Activated T-cell treated with anti-CD3 and anti-CD28 coated beads, Interleukin-2, amount 50 U/mL, for 24 hours (primary cell): ENCODE data around the gene MGST2.

Source experiments
- DNase-seq: peaks from one replicate; pipeline ENCODE4 v3.0.0-alpha.2; 2020
- H3K27ac Mint-ChIP-seq: 2 replicates; pipeline ENCODE4 v1.8.0; 2020; ENCODE audit warnings: mild to moderate bottlenecking, mixed read lengths
- H3K27me3 Mint-ChIP-seq: 2 replicates; pipeline ENCODE4 v1.8.0; 2020; ENCODE audit warnings: mixed read lengths
- H3K36me3 Mint-ChIP-seq: 2 replicates; pipeline ENCODE4 v1.8.0; 2020; ENCODE audit warnings: low read depth, mixed read lengths
- H3K4me1 Mint-ChIP-seq: 2 replicates; pipeline ENCODE4 v1.8.0; 2020; ENCODE audit warnings: low read depth, mixed read lengths
- H3K4me3 Mint-ChIP-seq: 2 replicates; pipeline ENCODE4 v1.8.0; 2020; ENCODE audit warnings: mild to moderate bottlenecking, moderate library complexity, mixed read lengths
- H3K9me3 Mint-ChIP-seq: 2 replicates; pipeline ENCODE4 v1.8.0; 2020; ENCODE audit warnings: mixed read lengths

Gene MGST2

DNA sequence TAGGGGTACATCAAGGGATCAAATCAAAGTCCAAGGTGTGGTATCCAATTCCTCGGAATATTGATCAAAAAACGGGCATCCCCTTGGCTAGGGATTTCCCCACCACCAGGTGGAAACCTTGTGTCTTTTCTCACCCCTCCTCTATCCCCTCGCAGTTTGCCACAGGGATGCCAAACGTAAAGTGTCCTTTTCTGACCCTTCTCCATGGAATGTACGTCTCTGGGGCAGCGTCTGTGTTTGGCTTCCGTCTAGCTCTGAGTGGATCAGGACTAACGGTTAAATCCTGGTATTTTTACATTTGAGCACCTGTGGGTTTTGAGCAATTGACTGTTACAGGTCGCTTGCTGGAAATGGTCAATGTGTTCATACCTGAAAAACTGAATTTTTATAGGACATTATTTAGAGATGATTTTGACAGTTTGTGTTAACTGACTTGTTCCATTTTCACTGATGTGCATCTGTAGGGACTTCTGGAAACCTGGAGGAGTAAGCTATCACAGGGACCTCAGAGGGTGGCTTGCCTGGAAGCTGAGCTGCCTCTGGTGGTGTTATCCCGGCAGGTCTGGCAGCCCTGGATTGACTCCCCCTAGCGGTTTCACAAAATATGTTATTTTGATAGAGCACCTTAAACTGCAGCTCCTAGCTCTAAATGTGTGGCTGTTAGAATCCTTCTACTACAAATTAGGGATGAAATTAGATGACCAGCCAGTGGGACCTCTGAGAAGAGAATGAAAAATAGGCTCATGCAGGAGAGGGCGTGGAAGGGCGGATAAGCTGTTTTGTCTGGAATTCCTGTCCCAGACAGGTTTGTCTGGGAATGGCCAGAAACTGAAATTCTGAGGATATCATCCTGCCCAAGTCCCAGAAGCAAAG lies 8.8 kb upstream of the MGST2 start:
- Mint-ChIP-seq H3K9me3 (no peaks in the 10 kb centered on the region), H3K4me1 (peaks cover 30% of the 10 kb centered on the region), H3K27me3 (peaks cover 3% of the 10 kb centered on the region), H3K27ac (peak overlapping the region; percentile 92), H3K4me3 (peak overlapping the region; percentile 55), H3K36me3 (no peaks in the 10 kb centered on the region)
- DNase-seq, result no peak

DNA sequence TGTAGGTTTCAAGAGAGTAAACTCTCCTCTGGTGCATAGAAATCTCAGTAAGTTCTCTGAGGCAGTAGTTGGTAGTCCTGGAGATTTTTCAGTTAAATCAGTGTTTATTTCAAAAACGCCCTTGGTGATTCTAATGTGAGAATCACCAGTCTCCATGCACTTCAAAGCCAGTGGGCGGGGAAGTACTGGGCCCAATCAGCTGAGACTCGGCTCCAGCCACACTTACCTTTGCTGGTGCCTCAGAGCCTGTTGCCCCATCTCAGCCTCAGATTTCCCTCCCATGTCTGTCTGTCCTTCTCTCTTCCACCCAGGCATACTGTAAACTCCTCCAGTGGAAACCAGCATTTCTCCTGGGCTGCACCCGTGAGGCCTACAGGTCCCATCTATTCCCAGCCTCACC lies 7.4 kb upstream of the MGST2 start:
- H3K36me3 Mint-ChIP-seq, result no peaks in the 10 kb centered on the region
- H3K4me3 Mint-ChIP-seq, result peak overlapping the region; percentile 49
- H3K27me3 Mint-ChIP-seq, result no peaks in the 10 kb centered on the region
- DNase-seq, result no peak
- peak overlapping the region; percentile 92 for H3K27ac Mint-ChIP-seq
- no peaks in the 10 kb centered on the region for H3K9me3 Mint-ChIP-seq
- H3K4me1 Mint-ChIP-seq, result peaks cover 30% of the 10 kb centered on the region

DNA sequence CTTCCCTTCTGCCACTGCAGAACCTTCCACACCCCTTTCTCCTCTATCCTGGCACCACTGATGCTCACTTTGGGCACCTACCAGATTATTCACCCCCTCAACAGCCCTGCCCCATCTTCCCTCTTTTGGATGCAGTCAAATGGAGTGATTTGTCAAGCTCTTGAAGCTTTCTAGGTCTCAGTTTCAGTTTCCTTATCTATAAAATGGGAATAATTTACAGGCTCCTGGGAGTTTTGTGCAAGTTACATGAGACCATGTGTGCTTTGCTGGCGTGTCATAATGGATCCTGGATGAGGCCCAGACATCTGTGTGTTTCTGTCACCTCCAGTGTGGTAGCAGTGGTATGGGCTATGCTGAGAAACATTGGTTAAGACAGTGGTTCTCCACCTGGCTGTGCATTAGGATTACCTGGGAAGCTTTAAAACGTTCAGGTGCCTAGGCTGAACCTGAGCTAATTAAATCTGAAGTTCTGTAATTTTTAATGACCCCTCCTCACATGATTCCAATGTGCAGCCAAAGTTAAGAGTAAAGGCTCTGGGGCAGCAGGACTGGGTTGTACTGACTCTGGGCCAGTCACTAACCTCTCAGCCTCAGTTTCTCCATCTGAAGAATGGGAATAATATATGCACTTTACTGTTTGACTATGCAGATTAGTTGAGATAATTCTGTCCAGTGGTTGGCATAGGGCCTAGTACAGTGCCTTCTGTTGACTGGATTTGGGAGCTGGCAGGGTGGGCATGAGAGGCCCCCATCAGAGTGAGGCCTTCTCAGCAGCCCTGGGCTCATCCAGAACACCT lies 6.8 kb upstream of the MGST2 start:
- Mint-ChIP-seq H3K36me3 (no peaks in the 10 kb centered on the region), H3K4me1 (peaks cover 30% of the 10 kb centered on the region), H3K4me3 (peak overlapping the region; percentile 49), H3K27ac (peak overlapping the region; percentile 92), H3K9me3 (no peaks in the 10 kb centered on the region), H3K27me3 (no peaks in the 10 kb centered on the region)
- DNase-seq, result no peak

DNA sequence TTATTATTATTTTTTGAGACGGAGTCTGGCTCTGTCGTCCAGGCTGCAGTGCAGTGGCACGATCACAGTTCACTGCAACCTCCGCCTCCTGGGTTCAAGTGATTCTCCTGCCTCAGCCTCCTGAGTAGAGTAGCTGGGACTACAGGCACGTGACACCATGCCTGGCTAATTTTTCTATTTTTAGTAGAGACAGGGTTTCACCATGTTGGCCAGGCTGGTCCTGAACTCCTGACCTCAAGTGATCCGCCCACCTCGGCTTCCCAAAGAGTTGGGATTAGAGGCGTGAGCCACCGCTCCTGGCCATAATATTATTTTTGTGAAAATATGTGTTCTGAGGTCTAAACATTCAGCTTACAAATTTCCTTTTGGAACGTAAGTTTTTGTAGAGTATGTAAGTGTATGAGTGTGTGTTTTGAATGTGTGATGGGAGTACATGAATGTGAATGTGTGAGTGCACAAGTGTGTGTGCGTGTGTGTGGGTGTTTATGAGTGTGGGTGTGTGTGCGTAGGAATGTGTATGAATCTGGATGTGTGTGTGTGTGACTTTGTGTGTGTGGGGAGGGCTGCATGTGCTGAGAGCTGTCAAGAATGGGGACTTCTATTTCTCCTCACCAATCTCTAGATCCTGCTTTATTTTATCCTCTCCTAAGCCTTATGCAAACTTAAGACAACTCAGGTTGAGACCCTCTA lies 5.7 kb upstream of the MGST2 start:
- no peaks in the 10 kb centered on the region for H3K9me3 Mint-ChIP-seq
- H3K36me3 Mint-ChIP-seq, result no peaks in the 10 kb centered on the region
- no peak for DNase-seq
- H3K27ac Mint-ChIP-seq, result no peak overlapping the region
- H3K4me3 Mint-ChIP-seq, result no peak overlapping the region
- H3K4me1 Mint-ChIP-seq, result peaks cover 30% of the 10 kb centered on the region
- H3K27me3 Mint-ChIP-seq, result no peaks in the 10 kb centered on the region

DNA sequence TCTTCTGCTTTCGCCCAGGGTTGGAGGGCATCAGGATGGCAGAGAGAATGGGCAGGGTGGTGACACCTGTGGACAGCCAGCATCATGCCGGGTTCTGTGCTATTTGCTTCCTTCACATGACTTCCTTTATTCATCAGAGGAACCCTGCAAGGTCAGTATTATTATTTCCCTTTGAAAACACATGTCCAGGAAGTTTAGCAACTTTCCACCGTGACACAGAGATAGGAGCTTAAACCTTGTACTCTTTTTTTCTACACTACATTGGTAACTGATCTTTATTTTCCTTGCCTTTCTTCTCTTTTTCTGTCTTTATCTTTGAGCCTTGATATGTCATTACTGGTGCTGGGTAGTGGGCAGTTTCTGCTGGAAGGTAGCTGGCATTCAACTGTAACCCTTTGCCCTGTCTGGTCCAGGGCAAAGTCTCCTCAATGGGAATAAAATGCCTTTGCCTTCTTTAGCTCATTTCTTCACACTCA lies 5.0 kb upstream of the MGST2 start:
- no peak overlapping the region for H3K27ac Mint-ChIP-seq
- no peaks in the 10 kb centered on the region for H3K36me3 Mint-ChIP-seq
- DNase-seq, result no peak
- H3K4me1 Mint-ChIP-seq, result peaks cover 36% of the 10 kb centered on the region
- no peaks in the 10 kb centered on the region for H3K27me3 Mint-ChIP-seq
- H3K9me3 Mint-ChIP-seq, result no peaks in the 10 kb centered on the region
- no peak overlapping the region for H3K4me3 Mint-ChIP-seq

DNA sequence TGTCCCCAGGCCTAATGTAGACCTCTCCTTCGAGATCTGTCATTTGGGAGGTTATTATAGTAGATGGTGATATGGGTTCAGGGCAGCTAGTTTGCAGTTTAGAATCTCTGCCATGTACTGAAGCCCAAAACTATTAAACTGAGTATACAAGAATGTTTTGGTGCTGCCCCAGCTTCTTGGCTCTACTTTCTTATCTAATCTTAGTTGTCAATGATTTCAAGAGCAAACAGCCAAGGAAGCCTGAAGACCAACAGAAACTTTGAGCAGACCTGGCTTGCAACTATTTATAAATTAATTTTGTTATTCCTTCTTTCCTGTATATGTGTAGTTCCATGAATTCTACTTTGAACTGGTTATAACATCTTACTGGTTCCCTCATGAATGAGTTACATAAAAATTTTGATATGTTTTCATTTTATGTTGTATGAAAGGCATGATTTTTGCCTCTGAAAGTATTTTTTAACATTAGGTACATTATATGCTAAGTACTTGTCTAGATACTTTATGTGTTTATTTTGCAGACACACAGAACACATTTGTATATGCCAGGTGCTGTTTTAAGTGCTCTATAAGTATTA lies 2.0 kb upstream of the MGST2 start:
- Mint-ChIP-seq H3K4me1 (peaks cover 30% of the 10 kb centered on the region), H3K27ac (no peak overlapping the region), H3K9me3 (no peaks in the 10 kb centered on the region), H3K4me3 (no peak overlapping the region), H3K27me3 (no peaks in the 10 kb centered on the region), H3K36me3 (no peaks in the 10 kb centered on the region)
- no peak for DNase-seq

DNA sequence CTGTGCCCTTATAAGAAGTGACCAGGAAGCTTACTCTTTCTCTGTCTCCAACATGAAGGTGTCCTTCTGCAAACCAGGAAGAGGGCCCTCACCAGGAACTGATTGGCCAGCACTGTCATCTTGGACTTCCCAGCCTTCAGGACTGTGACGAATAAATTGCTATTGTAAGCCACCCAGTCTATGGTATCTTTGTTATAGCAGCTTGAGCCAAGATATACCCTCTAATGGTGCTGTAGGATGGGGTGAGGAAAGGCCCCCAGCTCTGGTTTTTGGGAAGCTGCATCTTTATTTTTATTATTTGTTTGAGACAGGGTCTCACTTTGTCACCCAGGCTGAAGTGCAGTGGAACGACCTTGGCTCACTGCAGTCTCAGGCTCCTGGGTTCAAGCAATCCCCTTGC lies 1.2 kb upstream of the MGST2 start:
- Mint-ChIP-seq H3K4me3 (no peak overlapping the region), H3K36me3 (no peaks in the 10 kb centered on the region), H3K27ac (no peak overlapping the region), H3K9me3 (no peaks in the 10 kb centered on the region), H3K27me3 (no peaks in the 10 kb centered on the region), H3K4me1 (peaks cover 25% of the 10 kb centered on the region)
- DNase-seq, result no peak

DNA sequence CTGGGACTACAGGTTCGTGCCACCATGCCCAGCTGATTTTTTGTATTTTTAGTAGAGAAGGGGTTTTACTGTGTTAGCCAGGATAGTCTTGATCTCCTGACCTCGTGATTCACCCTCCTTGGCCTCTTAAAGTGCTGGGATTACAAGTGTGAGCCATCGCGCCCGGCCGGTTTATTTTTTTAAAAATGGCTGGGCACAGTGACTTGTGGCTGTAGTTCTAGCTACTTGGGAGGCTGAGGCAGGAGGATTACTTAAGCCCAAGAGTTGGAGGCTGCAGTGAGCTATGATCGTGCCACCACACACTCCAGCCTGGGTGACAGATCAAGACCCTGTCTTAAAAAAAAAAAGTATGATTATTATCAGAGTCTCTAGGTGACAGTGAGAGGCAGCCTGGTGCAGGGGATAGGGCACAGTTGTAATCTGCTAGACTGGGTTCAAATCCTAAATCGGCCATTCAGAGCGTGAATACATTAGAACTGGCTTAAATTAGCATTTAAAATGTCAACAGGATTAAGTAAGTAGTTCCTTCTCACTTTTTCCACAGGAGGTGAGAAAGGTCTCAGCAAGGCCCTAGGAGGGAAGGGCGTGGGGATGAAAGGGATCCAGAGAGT lies 435 bp upstream of the MGST2 start:
- no peaks in the 10 kb centered on the region for H3K9me3 Mint-ChIP-seq
- no peaks in the 10 kb centered on the region for H3K36me3 Mint-ChIP-seq
- peak overlapping the region; percentile 79 for H3K27ac Mint-ChIP-seq
- H3K27me3 Mint-ChIP-seq, result no peaks in the 10 kb centered on the region
- no peak for DNase-seq
- H3K4me1 Mint-ChIP-seq, result peaks cover 25% of the 10 kb centered on the region
- H3K4me3 Mint-ChIP-seq, result peak overlapping the region; percentile 79

DNA sequence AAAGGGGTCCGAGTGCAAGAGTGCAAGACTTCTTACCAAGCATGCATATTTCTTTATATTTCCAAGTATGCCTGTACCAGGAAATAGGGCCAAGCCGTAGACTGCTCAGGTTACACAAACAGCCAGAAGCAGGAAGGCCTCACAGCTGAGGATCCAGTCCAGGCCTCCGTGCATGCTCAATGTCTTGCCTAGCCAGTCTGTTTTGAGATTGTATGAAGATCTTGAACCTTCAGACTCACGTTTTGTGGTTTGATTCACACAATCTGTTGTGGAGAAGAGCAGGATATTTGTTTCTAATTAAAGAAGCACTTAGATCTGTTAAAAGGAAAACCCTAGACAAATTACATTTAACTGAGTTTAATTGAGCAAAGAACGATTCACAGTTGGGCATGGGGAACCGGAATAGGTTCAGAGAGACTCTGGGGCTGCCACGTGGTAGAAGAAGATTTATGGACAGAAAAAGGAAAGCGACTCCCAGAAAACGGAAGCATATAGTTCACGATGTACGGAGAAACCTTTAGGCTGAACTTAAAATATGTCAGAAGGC lies 1.2 kb downstream of the MGST2 start:
- Mint-ChIP-seq H3K4me1 (peaks cover 20% of the 10 kb centered on the region), H3K27ac (peak overlapping the region; percentile 79), H3K9me3 (no peaks in the 10 kb centered on the region), H3K4me3 (peak overlapping the region; percentile 79), H3K36me3 (no peaks in the 10 kb centered on the region), H3K27me3 (no peaks in the 10 kb centered on the region)
- DNase-seq, result no peak

DNA sequence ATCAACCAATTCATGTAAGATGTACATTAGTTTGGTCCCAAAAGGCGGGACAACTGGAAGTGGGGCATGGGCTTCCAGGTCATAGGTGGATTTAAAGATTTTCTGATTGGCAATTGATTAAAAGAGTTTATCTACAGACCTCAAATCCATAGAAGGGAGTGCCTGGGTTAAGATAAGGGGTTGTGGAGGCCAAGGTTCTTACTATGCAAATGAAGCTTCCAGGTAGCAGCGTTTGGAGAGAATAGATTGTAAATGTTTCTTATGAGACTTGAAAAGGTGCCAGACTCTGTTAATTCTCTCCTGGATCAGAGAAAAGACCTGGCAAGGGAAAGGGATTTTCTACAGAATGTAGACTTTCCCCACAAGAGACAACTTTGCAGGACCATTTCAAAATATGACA lies 2.4 kb downstream of the MGST2 start:
- H3K27me3 Mint-ChIP-seq, result no peaks in the 10 kb centered on the region
- no peak for DNase-seq
- H3K36me3 Mint-ChIP-seq, result no peaks in the 10 kb centered on the region
- no peak overlapping the region for H3K4me3 Mint-ChIP-seq
- no peak overlapping the region for H3K27ac Mint-ChIP-seq
- peaks cover 20% of the 10 kb centered on the region for H3K4me1 Mint-ChIP-seq
- H3K9me3 Mint-ChIP-seq, result no peaks in the 10 kb centered on the region

DNA sequence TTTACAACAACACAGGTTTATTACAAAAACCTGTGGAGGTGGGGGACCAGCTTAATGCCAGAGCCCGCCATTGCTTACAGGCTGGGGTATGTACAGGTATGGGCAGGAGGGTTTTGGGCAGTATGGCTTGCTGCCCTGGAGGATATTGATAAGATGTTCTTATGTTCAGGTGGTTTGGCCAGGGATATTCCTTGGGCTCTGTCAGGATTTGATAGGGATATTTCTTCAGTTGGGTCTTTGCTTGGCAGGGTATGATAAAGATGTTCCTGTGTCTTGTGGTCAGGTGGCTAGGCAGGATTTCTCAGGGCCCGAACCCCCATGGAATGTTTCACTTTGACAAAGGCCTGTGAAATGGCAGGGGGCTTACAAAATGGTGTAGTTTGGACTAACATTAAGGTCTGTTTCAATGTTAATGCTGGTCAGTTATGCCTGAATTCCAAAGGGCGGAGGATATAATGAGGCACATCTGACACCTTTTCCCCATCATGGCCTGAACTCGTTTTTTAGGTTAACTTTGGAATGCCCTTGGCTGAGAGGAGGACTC lies 3.1 kb downstream of the MGST2 start:
- Mint-ChIP-seq H3K36me3 (no peaks in the 10 kb centered on the region), H3K27me3 (no peaks in the 10 kb centered on the region), H3K27ac (no peak overlapping the region), H3K9me3 (no peaks in the 10 kb centered on the region), H3K4me1 (peaks cover 20% of the 10 kb centered on the region), H3K4me3 (no peak overlapping the region)
- DNase-seq, result no peak

DNA sequence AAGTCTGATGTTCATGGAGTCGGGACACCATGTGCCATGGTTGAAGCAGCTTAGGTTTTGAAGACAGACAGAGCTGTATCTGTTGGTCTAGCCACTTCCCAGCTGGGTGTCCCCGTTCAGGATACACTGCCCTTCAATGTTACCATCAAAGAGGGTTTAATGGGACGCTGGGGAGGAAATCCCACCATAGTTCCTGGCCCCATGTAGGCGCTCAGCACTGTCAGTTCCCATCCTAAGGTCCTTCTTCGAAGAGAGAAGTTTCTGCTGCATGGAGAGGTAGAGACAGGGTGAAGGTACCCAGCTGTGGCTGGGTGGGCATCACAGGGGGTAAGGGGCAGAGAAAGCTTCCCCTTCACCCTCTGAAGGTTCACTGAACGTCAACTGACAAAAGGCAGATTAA lies 3.7 kb downstream of the MGST2 start:
- H3K4me1 Mint-ChIP-seq, result peaks cover 20% of the 10 kb centered on the region
- no peaks in the 10 kb centered on the region for H3K9me3 Mint-ChIP-seq
- H3K27ac Mint-ChIP-seq, result no peak overlapping the region
- no peaks in the 10 kb centered on the region for H3K36me3 Mint-ChIP-seq
- no peaks in the 10 kb centered on the region for H3K27me3 Mint-ChIP-seq
- no peak overlapping the region for H3K4me3 Mint-ChIP-seq
- DNase-seq, result no peak

DNA sequence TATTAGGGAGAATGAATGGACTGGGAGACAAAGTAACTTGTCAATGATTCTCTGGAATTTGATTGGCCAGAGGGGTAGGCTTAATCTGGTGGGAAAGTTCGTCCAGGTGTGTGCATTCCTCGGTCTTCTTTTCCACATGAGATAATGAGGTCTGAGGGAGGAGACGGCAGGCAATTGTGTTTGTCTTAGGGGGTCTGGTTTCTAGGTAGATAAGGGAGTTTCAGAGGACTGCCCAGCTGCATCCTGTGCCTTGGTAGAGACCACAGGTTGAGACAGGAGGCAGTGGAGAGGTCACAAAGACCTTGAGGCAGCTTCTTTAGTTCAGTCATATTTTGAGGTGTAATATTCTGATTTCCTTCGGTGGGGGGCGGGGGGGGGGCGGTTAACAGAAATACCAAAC lies 4.3 kb downstream of the MGST2 start:
- DNase-seq, result no peak
- Mint-ChIP-seq H3K27me3 (no peaks in the 10 kb centered on the region), H3K36me3 (no peaks in the 10 kb centered on the region), H3K4me3 (no peak overlapping the region), H3K27ac (no peak overlapping the region), H3K9me3 (no peaks in the 10 kb centered on the region), H3K4me1 (peaks cover 20% of the 10 kb centered on the region)
